Endothelial cell of umbilical vein (primary cell): ENCODE data around the gene SRCIN1.

Experiments used
- EZH2 ChIP-seq: IDR thresholded peaks from 2 replicates; pipeline ENCODE4 v1.6.1; 2012; ENCODE audit warnings: borderline replicate concordance, low read depth, mild to moderate bottlenecking, moderate library complexity, low read length, inconsistent platforms; ENCODE audit not compliant: severe bottlenecking
- MYC ChIP-seq: IDR thresholded peaks from one replicate; pipeline ENCODE4 v1.6.1; 2011; ENCODE audit warnings: mild to moderate bottlenecking, low read depth, low read length
- POLR2A ChIP-seq: IDR thresholded peaks from 2 replicates; pipeline ENCODE4 v1.6.1; 2012; ENCODE audit warnings: low read depth, mild to moderate bottlenecking, control low read depth, low read length
- TF ChIP-seq, protein P1 (sequence below), 2 donors: IDR thresholded peaks; 1 replicate in 1 of 2; 2 replicates in 1 of 2; pipeline ENCODE4 v1.5.1; 2011; ENCODE audit warnings: low read length in 2 of 2, mild to moderate bottlenecking in 2 of 2, moderate library complexity in 2 of 2, control low read depth in 1 of 2, inconsistent platforms in 1 of 2, low read depth in 1 of 2; ENCODE audit not compliant: insufficient read depth in 1 of 2; ENCODE audit errors: extremely low read depth in 1 of 2

DNA sequence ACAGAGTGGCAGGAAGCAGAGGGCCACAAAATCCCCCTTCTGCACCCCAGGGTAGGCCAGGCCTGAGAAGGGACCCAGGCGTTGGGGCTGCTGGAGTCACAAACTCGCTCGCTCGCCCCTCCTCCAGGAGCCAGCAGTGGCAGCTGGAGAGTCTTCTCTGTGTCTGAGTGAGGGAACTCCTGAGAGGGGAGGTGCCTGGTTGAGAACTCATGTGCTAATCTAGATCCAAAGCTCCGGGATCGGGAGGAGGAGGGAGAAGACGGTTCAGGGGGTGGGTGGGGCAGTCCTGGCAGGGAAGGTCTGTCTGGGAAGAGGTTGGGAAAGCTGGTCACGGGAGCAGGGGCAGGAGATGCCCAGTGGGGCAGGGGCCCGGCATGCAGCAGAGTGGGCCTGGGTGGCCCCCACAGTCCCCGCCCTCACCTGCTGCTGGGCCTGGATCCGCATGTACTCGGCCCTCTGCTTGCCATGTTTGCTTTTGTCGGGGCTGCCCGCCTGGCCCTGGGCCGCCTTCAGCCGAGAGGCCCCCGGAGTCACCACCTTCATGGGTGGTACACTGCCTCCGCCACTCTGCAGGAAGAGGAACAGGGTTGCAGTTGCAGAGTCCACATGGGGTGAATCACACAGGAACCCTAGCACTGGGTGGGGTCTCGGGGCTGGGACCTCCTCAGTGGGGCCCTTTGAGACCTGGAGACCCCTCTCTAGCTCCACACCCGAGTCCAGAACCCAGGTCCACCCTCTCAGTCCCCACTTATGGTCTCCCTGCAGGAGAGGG lies 62.2 kb downstream of the SRCIN1 start:
- TF ChIP-seq MYC (no peak), EZH2 (no peak), POLR2A (no peak)
- TF ChIP-seq, protein P1, sequence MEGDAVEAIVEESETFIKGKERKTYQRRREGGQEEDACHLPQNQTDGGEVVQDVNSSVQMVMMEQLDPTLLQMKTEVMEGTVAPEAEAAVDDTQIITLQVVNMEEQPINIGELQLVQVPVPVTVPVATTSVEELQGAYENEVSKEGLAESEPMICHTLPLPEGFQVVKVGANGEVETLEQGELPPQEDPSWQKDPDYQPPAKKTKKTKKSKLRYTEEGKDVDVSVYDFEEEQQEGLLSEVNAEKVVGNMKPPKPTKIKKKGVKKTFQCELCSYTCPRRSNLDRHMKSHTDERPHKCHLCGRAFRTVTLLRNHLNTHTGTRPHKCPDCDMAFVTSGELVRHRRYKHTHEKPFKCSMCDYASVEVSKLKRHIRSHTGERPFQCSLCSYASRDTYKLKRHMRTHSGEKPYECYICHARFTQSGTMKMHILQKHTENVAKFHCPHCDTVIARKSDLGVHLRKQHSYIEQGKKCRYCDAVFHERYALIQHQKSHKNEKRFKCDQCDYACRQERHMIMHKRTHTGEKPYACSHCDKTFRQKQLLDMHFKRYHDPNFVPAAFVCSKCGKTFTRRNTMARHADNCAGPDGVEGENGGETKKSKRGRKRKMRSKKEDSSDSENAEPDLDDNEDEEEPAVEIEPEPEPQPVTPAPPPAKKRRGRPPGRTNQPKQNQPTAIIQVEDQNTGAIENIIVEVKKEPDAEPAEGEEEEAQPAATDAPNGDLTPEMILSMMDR (IDR thresholded peaks at IDR 0.05; ENCODE audit: extremely low read depth in 1 of 2, insufficient read depth in 1 of 2, low read depth in 1 of 2, low read length in 2 of 2) = no peak
